ENCODE measurements around the gene DST.

GRCh38 chr6:56513631-56514030 lies 129.1 kb downstream of the DST start:
- TF ChIP-seq CTCF (IDR thresholded peaks at IDR 0.05; ENCODE audit: low read depth, low read length, poor library complexity, severe bottlenecking): no peak
- no peak for TF ChIP-seq EZH2phosphoT487 (IDR thresholded peaks at IDR 0.05; ENCODE audit: borderline replicate concordance, low read length)

Measured in DOHH2 (cell line).